Prostate gland (tissue), 2 donors: ENCODE measurements around the gene TSPAN10. TPM values are rescaled to one million over a fixed set of nuclear protein-coding genes. Genes with fewer than 3 reads are reported as not detected.

Experiments used
- DNase-seq: peaks from one replicate; pipeline ENCODE4 v3.0.0-alpha.2; 2019; ENCODE audit warnings: low spot score
- H3K27ac ChIP-seq, 2 donors: fragments of 200-600 bp; sonication (generic); 2 replicates each; pipeline ENCODE4 v1.5.1; 2017 to 2019
- H3K27me3 ChIP-seq: fragments of 200-600 bp; sonication (generic); replicated peaks from 2 replicates; pipeline ENCODE4 v1.5.1; 2019; ENCODE audit not compliant: insufficient read depth
- H3K36me3 ChIP-seq, 2 donors: fragments of 200-600 bp; sonication (generic); 1 replicate in 1 of 2; 2 replicates in 1 of 2; pipeline versions ENCODE4 v1.5.1 to v1.8.1; 2017 to 2019
- H3K4me1 ChIP-seq: fragments of 200-600 bp; sonication (generic); replicated peaks from 2 replicates; pipeline ENCODE4 v1.5.1; 2019
- H3K4me3 ChIP-seq, 2 donors: fragments of 200-600 bp; sonication (generic); 2 replicates each; pipeline ENCODE4 v1.5.1; 2017 to 2019
- H3K9me3 ChIP-seq: fragments of 200-600 bp; sonication (generic); 2 replicates; pipeline ENCODE4 v1.5.1; 2017
- CTCF ChIP-seq, 4 experiments: fragments of 200-600 bp in 2 of 4; fragments of 450-650 bp in 2 of 4; sonication (generic) in 2 of 4; IDR thresholded peaks; 1 replicate in 3 of 4; 2 replicates in 1 of 4; pipeline ENCODE4 v1.5.1; 2016 to 2019; ENCODE audit warnings: antibody characterized with exemption in 4 of 4, mild to moderate bottlenecking in 2 of 4, moderate library complexity in 2 of 4
- POLR2A ChIP-seq: fragments of 450-650 bp; IDR thresholded peaks from one replicate; pipeline ENCODE4 v1.6.1; 2016; ENCODE audit warnings: antibody characterized with exemption, mild to moderate bottlenecking
- POLR2AphosphoS5 ChIP-seq: sonication (generic); formaldehyde crosslinking; IDR thresholded peaks from one replicate; pipeline ENCODE4 v1.6.1; 2017; ENCODE audit warnings: antibody characterized with exemption
- whole genome bisulfite sequencing: methylation state at CpG from one replicate; pipeline ENCODE4 v1.1.5; 2018; 5-methylcytosine and 5-hydroxymethylcytosine counted together
- intact Hi-C: fragments of 100-400 bp; cut with DNase I; formaldehyde crosslinking; loops from one replicate; pipeline ENCODE4 v1.14.2; 2022
- total RNA-seq, 2 donors: library from RNA; depleted of rRNA; stranded (reverse); fragments of >200 nt; gene quantifications; one replicate each; pipeline ENCODE4 v1.1.0, GENCODE V29; 2016

TSPAN10 gene
- total RNA-seq, 2 donors from 2014 or later, result 2.5 to 2.9 TPM

- Histone ChIP-seq H3K9me3 (no peaks in the 10 kb centered on the region), H3K36me3 (peaks cover 8 to 9% of the 10 kb centered on the region in 2 donors), H3K4me3 (no peak overlapping the region), H3K27me3 (no peaks in the 10 kb centered on the region), H3K4me1 (no peaks in the 10 kb centered on the region), H3K27ac (no peak overlapping the region)
- TF ChIP-seq CTCF (IDR thresholded peaks at IDR 0.05), result no peak
- TF ChIP-seq POLR2AphosphoS5, result no peak
- TF ChIP-seq POLR2A, result no peak
- intact Hi-C loops, result no loop called here
- WGBS, result 92% methylated on average over 11 of the region's 11 CpGs
- DNase-seq, result no peak
Observed at GRCh38 chr17:81593105-81593871, 43.7 kb upstream of the TSPAN10 start.

GRCh38 chr17:81599719-81600486 is 37.1 kb upstream of the TSPAN10 start:
- WGBS, result 69% methylated on average over 10 of the region's 10 CpGs
- H3K4me3 ChIP-seq, result no peak overlapping the region
- H3K36me3 ChIP-seq, result peaks cover 5 to 7% of the 10 kb centered on the region in 2 donors
- H3K4me1 ChIP-seq, result no peaks in the 10 kb centered on the region
- H3K27me3 ChIP-seq, result no peaks in the 10 kb centered on the region
- no peak for DNase-seq
- TF ChIP-seq CTCF (IDR thresholded peaks at IDR 0.05) (no peak), POLR2A (no peak), POLR2AphosphoS5 (no peak)
- intact Hi-C loops, result loop anchor here (5.0 kb wide), 3 partner anchors 48 to 348 kb away; partner anchors contain the start of gene FAAP100
- no peaks in the 10 kb centered on the region for H3K9me3 ChIP-seq
- H3K27ac ChIP-seq, result no peak overlapping the region

GRCh38 chr17:81601525-81602120 is 35.4 kb upstream of the TSPAN10 start:
- no peaks in the 10 kb centered on the region for H3K9me3 ChIP-seq
- 37% methylated on average over 9 of the region's 9 CpGs for WGBS
- H3K4me3 ChIP-seq, result no peak overlapping the region
- peaks cover 5 to 17% of the 10 kb centered on the region in 2 donors for H3K36me3 ChIP-seq
- H3K27ac ChIP-seq, result no peak overlapping the region
- H3K27me3 ChIP-seq, result no peaks in the 10 kb centered on the region
- no peak for TF ChIP-seq POLR2A
- TF ChIP-seq POLR2AphosphoS5, result peak; percentile 66
- peak; percentile 52 to 87 (median 79) for TF ChIP-seq CTCF (IDR thresholded peaks at IDR 0.05)
- intact Hi-C loops, result loop anchor here (5.0 kb wide), 3 partner anchors 49 to 349 kb away; partner anchors contain the start of gene FAAP100
- H3K4me1 ChIP-seq, result no peaks in the 10 kb centered on the region
- DNase-seq, result peak; percentile 52

GRCh38 chr17:81603846-81604610 is 33.0 kb upstream of the TSPAN10 start:
- H3K36me3 ChIP-seq, result peaks cover 5 to 17% of the 10 kb centered on the region in 2 donors
- H3K4me1 ChIP-seq, result no peaks in the 10 kb centered on the region
- no peaks in the 10 kb centered on the region for H3K9me3 ChIP-seq
- no peak for DNase-seq
- no peaks in the 10 kb centered on the region for H3K27me3 ChIP-seq
- 62% methylated on average over 11 of the region's 11 CpGs for WGBS
- intact Hi-C loops, result loop anchor here (5.0 kb wide), 3 partner anchors 52 to 352 kb away; partner anchors contain the start of gene FAAP100
- no peak for TF ChIP-seq CTCF (IDR thresholded peaks at IDR 0.05)
- TF ChIP-seq POLR2A, result no peak
- no peak for TF ChIP-seq POLR2AphosphoS5
- no peak overlapping the region for H3K4me3 ChIP-seq
- H3K27ac ChIP-seq, result no peak overlapping the region
